GM23248 (cell line): ENCODE data around the gene PEX11A. TPM values are rescaled to one million over a fixed set of nuclear protein-coding genes. Genes with fewer than 3 reads are reported as not detected.

Experiments used
- DNase-seq: peaks from one replicate; pipeline ENCODE4 v3.0.0-alpha.2; 2015
- H2AFZ ChIP-seq: fragments of 200-600 bp; sonication (generic); 2 replicates; pipeline ENCODE4 v1.6.1; 2016; ENCODE audit warnings: antibody characterized with exemption
- H3F3A ChIP-seq: fragments of 200-600 bp; sonication (generic); 2 replicates; pipeline ENCODE4 v1.6.1; 2016; ENCODE audit warnings: mild to moderate bottlenecking, antibody characterized with exemption, mixed run types; ENCODE audit not compliant: insufficient read depth
- H3K27ac ChIP-seq: fragments of 200-600 bp; sonication (generic); 2 replicates; pipeline ENCODE4 v1.5.1; 2016; ENCODE audit warnings: mild to moderate bottlenecking
- H3K27me3 ChIP-seq: fragments of 200-600 bp; sonication (generic); replicated peaks from 2 replicates; pipeline ENCODE4 v1.6.1; 2016; ENCODE audit warnings: mild to moderate bottlenecking; ENCODE audit not compliant: insufficient read depth
- H3K36me3 ChIP-seq: fragments of 200-600 bp; sonication (generic); 2 replicates; pipeline ENCODE4 v1.6.1; 2016; ENCODE audit warnings: low read depth, mild to moderate bottlenecking
- H3K4me1 ChIP-seq: fragments of 200-600 bp; sonication (generic); 2 replicates; pipeline ENCODE4 v1.6.1; 2016; ENCODE audit warnings: mild to moderate bottlenecking; ENCODE audit not compliant: insufficient read depth
- H3K4me2 ChIP-seq: fragments of 200-600 bp; sonication (generic); one replicate; pipeline ENCODE4 v1.6.1; 2016; ENCODE audit warnings: mild to moderate bottlenecking; ENCODE audit not compliant: unreplicated experiment
- H3K4me3 ChIP-seq: fragments of 200-600 bp; sonication (generic); 2 replicates; pipeline ENCODE4 v1.5.1; 2016; ENCODE audit warnings: mild to moderate bottlenecking
- H3K79me2 ChIP-seq: fragments of 200-600 bp; sonication (generic); 2 replicates; pipeline ENCODE4 v1.6.1; 2016; ENCODE audit warnings: mild to moderate bottlenecking; ENCODE audit not compliant: insufficient read depth
- H3K9ac ChIP-seq: fragments of 200-600 bp; sonication (generic); 2 replicates; pipeline ENCODE4 v1.6.1; 2016; ENCODE audit warnings: mild to moderate bottlenecking
- H3K9me2 ChIP-seq: fragments of 200-600 bp; sonication (generic); 2 replicates; pipeline ENCODE4 v1.6.1; 2016; ENCODE audit warnings: mixed run types, mild to moderate bottlenecking, moderate library complexity; ENCODE audit not compliant: insufficient read depth
- H3K9me3 ChIP-seq: fragments of 200-600 bp; sonication (generic); one replicate; pipeline ENCODE4 v1.6.1; 2017; ENCODE audit warnings: low read depth
- H4K20me1 ChIP-seq: fragments of 200-600 bp; sonication (generic); 2 replicates; pipeline ENCODE4 v1.6.0; 2016; ENCODE audit not compliant: insufficient read depth
- EZH2 ChIP-seq: fragments of 200-600 bp; sonication (generic); IDR thresholded peaks from 2 replicates; pipeline ENCODE4 v1.6.1; 2018; ENCODE audit warnings: antibody characterized with exemption, mild to moderate bottlenecking; ENCODE audit not compliant: insufficient read depth, poor library complexity, severe bottlenecking
- EZH2phosphoT487 ChIP-seq: fragments of 200-600 bp; sonication (generic); IDR thresholded peaks from 2 replicates; pipeline ENCODE4 v1.6.1; 2018; ENCODE audit warnings: antibody characterized with exemption, moderate library complexity, mild to moderate bottlenecking, low read depth; ENCODE audit not compliant: insufficient read depth
- WGBS, 2 experiments: methylation state at CpG; one replicate each; pipeline ENCODE4 v1.1.6; 2015 to 2017; ENCODE audit warnings: low lambda C conversion rate in 2 of 2, low coverage in 1 of 2; ENCODE audit errors: missing lambda C conversion rate in 2 of 2; 5-methylcytosine and 5-hydroxymethylcytosine counted together
- in situ Hi-C: fragments of 300-500 bp; cut with MboI; formaldehyde crosslinking; loops from 2 replicates; pipeline ENCODE4 v1.15.0; 2020
- polyA plus RNA-seq: library from polyadenylated mRNA; unstranded; fragments of >200 nt; fragmentation: Nextera tagmentation; extraction: Ambion mirVana; gene quantifications from 2 replicates; pipeline ENCODE4 v1.2.1, GENCODE V29; 2016
- total RNA-seq: library from RNA; depleted of rRNA; stranded (reverse); fragments of >200 nt; shearing (Covaris generic); gene quantifications from 2 replicates; pipeline ENCODE4 v1.2.3, GENCODE V29; 2014

PEX11A gene
- total and polyA plus RNA-seq, 2 experiments from 2014 or later = 5.3 to 5.4 TPM

- H3K79me2 ChIP-seq = no peaks in the 10 kb centered on the region
- H3K27me3 ChIP-seq = no peaks in the 10 kb centered on the region
- WGBS, 2 experiments = 47 to 54% methylated on average over 5 of the region's 5 CpGs
- H4K20me1 ChIP-seq = no peaks in the 10 kb centered on the region
- H3K9ac ChIP-seq = no peak overlapping the region
- DNase-seq = peak; percentile 85
- H3F3A ChIP-seq = peaks cover 28% of the 10 kb centered on the region
- H3K9me3 ChIP-seq = no peaks in the 10 kb centered on the region
- no peaks in the 10 kb centered on the region for H3K9me2 ChIP-seq
- TF ChIP-seq EZH2 (no peak), EZH2phosphoT487 (no peak)
- H3K27ac ChIP-seq = no peak overlapping the region
- H3K36me3 ChIP-seq = no peaks in the 10 kb centered on the region
- H2AFZ ChIP-seq = no peak overlapping the region
- in situ Hi-C loops = no loop called here
- H3K4me2 ChIP-seq = no peak overlapping the region
- H3K4me1 ChIP-seq = peaks cover 16% of the 10 kb centered on the region
- no peak overlapping the region for H3K4me3 ChIP-seq
These were observed 10.2 kb downstream of the PEX11A start for GRCh38 chr15:89680282-89680873.

DNA sequence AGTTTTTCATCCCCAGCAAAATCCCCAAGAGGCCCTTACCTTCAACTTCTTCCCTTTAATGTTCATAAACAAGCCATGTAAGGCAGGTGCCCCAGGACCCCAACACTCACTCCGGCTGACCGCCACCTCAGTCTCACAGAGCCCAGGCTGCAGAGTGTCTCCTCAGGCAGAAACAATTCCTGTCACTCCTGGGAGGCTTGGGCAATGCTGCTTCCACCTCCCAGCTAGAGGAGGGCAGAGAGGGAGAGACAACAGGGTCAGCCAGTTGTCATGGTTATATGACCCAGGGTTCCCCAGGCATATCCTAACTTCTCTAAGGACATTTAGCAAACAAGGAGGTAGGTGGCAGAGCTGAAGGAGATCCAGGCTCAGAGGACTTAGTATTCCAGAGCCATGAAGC lies 11.3 kb downstream of the PEX11A start, which contains the start of gene PLIN1:
PLIN1 (minus strand) TSS at position 156 of the 400 bp plus-strand sequence. CDS start 1,878 bp downstream, outside the sequence.
- Histone ChIP-seq H3F3A (peaks cover 28% of the 10 kb centered on the region), H2AFZ (no peak within 1 kb of the TSS), H3K9ac (no peak within 1 kb of the TSS), H3K9me3 (no peaks in the 10 kb centered on the region), H3K36me3 (no peaks in the 10 kb centered on the region), H4K20me1 (no peaks in the 10 kb centered on the region), H3K27me3 (no peaks in the 10 kb centered on the region), H3K79me2 (no peaks in the 10 kb centered on the region), H3K4me3 (no peak within 1 kb of the TSS), H3K4me1 (peaks cover 16% of the 10 kb centered on the region), H3K9me2 (no peaks in the 10 kb centered on the region), H3K27ac (no peak within 1 kb of the TSS), H3K4me2 (no peak within 1 kb of the TSS)
- in situ Hi-C loops = no loop called here
- no peak for TF ChIP-seq EZH2phosphoT487
- TF ChIP-seq EZH2 = no peak
- WGBS, 2 experiments = 88 to 97% methylated on average over 2 of the region's 2 CpGs
- DNase-seq = no peak

DNA sequence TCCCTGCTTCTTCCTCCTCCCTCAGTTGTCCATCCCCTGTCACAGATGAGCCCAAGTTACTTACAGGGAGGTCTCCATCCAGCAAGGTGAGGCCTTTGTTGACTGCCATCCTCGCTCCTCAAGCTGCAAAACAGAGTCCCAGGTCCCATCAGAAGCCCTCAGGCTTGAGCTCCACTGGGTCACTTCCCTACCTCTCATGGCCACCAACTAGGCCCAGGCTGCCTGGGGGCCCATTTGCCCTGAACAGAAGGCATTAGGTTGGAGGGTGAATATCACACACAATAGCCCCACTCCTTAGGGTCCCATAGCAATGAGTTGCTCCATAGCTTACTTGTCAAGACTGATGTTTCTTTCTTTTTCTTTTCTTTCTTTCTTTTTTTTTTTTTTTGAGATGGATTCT lies 13.2 kb downstream of the PEX11A start:
- Histone ChIP-seq H2AFZ (no peak overlapping the region), H3K4me2 (no peak overlapping the region), H3K27me3 (no peaks in the 10 kb centered on the region), H3K36me3 (no peaks in the 10 kb centered on the region), H3K9ac (no peak overlapping the region), H3K4me1 (peaks cover 16% of the 10 kb centered on the region), H3K9me2 (no peaks in the 10 kb centered on the region), H3F3A (peaks cover 28% of the 10 kb centered on the region), H3K79me2 (no peaks in the 10 kb centered on the region), H3K9me3 (no peaks in the 10 kb centered on the region), H3K4me3 (no peak overlapping the region), H4K20me1 (no peaks in the 10 kb centered on the region), H3K27ac (no peak overlapping the region)
- WGBS, 2 experiments = 55 to 81% methylated on average over 1 of the region's 1 CpG
- TF ChIP-seq EZH2phosphoT487 (no peak), EZH2 (no peak)
- in situ Hi-C loops = no loop called here
- DNase-seq = no peak

DNA sequence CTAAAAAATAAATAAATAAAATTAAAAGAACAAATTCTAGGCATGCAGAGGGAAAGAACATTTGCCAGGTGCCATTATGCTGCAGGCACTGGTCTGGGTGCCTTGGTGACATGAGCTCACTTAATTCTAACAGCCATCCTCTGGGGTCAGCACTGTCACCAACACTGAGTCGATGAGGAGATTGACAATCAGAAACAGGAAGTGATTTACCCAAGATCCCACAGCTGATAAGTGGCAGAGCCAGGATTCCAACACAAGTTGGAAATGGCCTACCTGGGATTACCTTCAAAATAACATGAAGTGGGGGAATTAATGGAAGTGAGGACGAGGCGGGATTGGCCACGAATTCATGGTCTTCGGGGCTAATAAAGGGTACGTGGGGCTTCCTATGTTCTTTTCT lies 14.9 kb downstream of the PEX11A start:
- Histone ChIP-seq H2AFZ (no peak overlapping the region), H3K9me3 (no peaks in the 10 kb centered on the region), H3K9ac (no peak overlapping the region), H3K79me2 (no peaks in the 10 kb centered on the region), H3K27me3 (no peaks in the 10 kb centered on the region), H3K27ac (no peak overlapping the region), H4K20me1 (no peaks in the 10 kb centered on the region), H3K4me1 (peaks cover 8% of the 10 kb centered on the region), H3F3A (0 out of 2 replicates have a peak, but pooled peaks cover 11% of the 10 kb centered on the region), H3K4me2 (no peak overlapping the region), H3K9me2 (no peaks in the 10 kb centered on the region), H3K4me3 (no peak overlapping the region), H3K36me3 (no peaks in the 10 kb centered on the region)
- TF ChIP-seq EZH2 = no peak
- TF ChIP-seq EZH2phosphoT487 = no peak
- no peak for DNase-seq
- 64 to 77% methylated on average over 6 of the region's 6 CpGs for WGBS, 2 experiments
- in situ Hi-C loops = no loop called here
